WTC11 (cell line): ENCODE results near the gene SCGB3A2.

Experiments used
- CREM ChIP-seq: sonication (generic); formaldehyde crosslinking; IDR thresholded peaks from 2 replicates; pipeline ENCODE4 v1.8.1; 2022; ENCODE audit warnings: mild to moderate bottlenecking, missing genetic modification reagents, moderate library complexity
- JUN ChIP-seq: sonication (generic); formaldehyde crosslinking; IDR thresholded peaks from 2 replicates; pipeline ENCODE4 v1.8.0; 2023; ENCODE audit warnings: mild to moderate bottlenecking, missing genetic modification reagents
- NFE2L1 ChIP-seq: sonication (generic); formaldehyde crosslinking; IDR thresholded peaks from 2 replicates; pipeline ENCODE4 v1.8.1; 2023; ENCODE audit warnings: missing genetic modification reagents
- NFYB ChIP-seq: sonication (generic); formaldehyde crosslinking; conservative IDR thresholded peaks from 2 replicates; pipeline ENCODE4 v1.8.0; 2022; ENCODE audit warnings: low read depth, missing genetic modification reagents
- NR2C2 ChIP-seq: sonication (generic); formaldehyde crosslinking; IDR thresholded peaks from 2 replicates; pipeline ENCODE4 v1.8.0; 2022; ENCODE audit warnings: mild to moderate bottlenecking, missing genetic modification reagents
- SOX15 ChIP-seq: fragments of 250-450 bp; sonication (Bioruptor Pico); IDR thresholded peaks from 2 replicates; pipeline ENCODE4 v1.9.0; 2021; ENCODE audit warnings: mild to moderate bottlenecking
- TF ChIP-seq, protein P1 (sequence below): fragments of 200-600 bp; IDR thresholded peaks from 2 replicates; pipeline ENCODE4 v1.8.0; 2022; ENCODE audit warnings: antibody characterized with exemption
- TF ChIP-seq, protein P2 (sequence below): sonication (generic); formaldehyde crosslinking; IDR thresholded peaks from 2 replicates; pipeline ENCODE4 v1.8.0; 2022; ENCODE audit warnings: mild to moderate bottlenecking, missing genetic modification reagents
- TF ChIP-seq, protein P3 (sequence below): sonication (generic); formaldehyde crosslinking; IDR thresholded peaks from 2 replicates; pipeline ENCODE4 v1.8.1; 2022; ENCODE audit warnings: mild to moderate bottlenecking, missing genetic modification reagents, moderate library complexity, borderline replicate concordance
- TF ChIP-seq, protein P4 (sequence below): sonication (generic); formaldehyde crosslinking; IDR thresholded peaks from 2 replicates; pipeline ENCODE4 v1.8.1; 2022; ENCODE audit warnings: low read depth, missing genetic modification reagents, borderline replicate concordance
- TF ChIP-seq, protein P5 (sequence below): sonication (generic); formaldehyde crosslinking; IDR thresholded peaks from 2 replicates; pipeline ENCODE4 v1.8.1; 2022; ENCODE audit warnings: mild to moderate bottlenecking, moderate library complexity, missing genetic modification reagents
- TF ChIP-seq, protein P6 (sequence below): sonication (generic); formaldehyde crosslinking; IDR thresholded peaks from 2 replicates; pipeline ENCODE4 v1.8.1; 2023; ENCODE audit warnings: mild to moderate bottlenecking, missing genetic modification reagents, moderate library complexity

DNA sequence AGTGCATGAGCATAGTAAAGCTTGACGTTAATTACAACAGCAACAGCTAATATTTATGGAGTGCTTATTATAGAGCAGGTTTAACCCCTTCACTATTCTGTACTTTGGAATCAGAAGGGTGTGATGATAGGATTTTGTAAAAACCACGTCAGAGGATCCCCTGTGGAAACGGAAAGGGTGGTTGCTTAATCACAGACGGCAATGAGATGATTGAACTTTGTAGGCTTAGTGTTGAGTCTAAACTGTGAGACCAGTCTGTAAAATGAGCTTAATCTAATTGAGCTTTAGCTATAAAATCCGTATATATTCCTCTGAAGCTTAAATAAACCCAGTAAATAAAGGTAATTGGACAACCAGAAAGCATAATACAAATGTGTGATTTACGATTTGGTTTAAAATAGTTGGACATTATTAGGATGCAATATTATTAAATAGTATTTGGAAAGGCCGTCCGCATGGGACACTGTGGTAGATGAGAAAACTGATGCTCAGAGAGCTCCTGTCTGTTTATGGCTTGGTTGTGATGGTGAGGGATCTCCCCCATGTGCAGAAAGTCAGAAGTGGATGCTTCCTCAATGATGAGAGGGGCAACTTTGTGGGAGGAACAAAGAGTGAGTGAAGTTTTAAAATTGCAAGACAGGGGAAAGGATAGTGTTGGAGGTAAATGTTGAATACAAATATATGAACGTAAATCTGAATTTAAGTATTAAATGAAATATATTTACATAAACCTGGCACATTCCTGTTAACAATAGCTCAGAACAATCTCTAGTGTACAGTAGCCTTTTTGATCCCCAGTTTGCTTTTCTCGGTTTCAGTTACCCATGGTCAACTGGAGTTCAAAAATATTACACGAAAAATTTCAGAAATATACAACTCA is 23.4 kb upstream of the SCGB3A2 start:
- TF ChIP-seq, protein P1, sequence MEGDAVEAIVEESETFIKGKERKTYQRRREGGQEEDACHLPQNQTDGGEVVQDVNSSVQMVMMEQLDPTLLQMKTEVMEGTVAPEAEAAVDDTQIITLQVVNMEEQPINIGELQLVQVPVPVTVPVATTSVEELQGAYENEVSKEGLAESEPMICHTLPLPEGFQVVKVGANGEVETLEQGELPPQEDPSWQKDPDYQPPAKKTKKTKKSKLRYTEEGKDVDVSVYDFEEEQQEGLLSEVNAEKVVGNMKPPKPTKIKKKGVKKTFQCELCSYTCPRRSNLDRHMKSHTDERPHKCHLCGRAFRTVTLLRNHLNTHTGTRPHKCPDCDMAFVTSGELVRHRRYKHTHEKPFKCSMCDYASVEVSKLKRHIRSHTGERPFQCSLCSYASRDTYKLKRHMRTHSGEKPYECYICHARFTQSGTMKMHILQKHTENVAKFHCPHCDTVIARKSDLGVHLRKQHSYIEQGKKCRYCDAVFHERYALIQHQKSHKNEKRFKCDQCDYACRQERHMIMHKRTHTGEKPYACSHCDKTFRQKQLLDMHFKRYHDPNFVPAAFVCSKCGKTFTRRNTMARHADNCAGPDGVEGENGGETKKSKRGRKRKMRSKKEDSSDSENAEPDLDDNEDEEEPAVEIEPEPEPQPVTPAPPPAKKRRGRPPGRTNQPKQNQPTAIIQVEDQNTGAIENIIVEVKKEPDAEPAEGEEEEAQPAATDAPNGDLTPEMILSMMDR: no peak
- TF ChIP-seq, protein P2, sequence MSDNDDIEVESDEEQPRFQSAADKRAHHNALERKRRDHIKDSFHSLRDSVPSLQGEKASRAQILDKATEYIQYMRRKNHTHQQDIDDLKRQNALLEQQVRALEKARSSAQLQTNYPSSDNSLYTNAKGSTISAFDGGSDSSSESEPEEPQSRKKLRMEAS (CRISPR knock-in tag): no peak
- TF ChIP-seq, protein P3, sequence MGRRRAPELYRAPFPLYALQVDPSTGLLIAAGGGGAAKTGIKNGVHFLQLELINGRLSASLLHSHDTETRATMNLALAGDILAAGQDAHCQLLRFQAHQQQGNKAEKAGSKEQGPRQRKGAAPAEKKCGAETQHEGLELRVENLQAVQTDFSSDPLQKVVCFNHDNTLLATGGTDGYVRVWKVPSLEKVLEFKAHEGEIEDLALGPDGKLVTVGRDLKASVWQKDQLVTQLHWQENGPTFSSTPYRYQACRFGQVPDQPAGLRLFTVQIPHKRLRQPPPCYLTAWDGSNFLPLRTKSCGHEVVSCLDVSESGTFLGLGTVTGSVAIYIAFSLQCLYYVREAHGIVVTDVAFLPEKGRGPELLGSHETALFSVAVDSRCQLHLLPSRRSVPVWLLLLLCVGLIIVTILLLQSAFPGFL: no peak
- TF ChIP-seq NFE2L1 (CRISPR knock-in tag): no peak
- TF ChIP-seq, protein P4, sequence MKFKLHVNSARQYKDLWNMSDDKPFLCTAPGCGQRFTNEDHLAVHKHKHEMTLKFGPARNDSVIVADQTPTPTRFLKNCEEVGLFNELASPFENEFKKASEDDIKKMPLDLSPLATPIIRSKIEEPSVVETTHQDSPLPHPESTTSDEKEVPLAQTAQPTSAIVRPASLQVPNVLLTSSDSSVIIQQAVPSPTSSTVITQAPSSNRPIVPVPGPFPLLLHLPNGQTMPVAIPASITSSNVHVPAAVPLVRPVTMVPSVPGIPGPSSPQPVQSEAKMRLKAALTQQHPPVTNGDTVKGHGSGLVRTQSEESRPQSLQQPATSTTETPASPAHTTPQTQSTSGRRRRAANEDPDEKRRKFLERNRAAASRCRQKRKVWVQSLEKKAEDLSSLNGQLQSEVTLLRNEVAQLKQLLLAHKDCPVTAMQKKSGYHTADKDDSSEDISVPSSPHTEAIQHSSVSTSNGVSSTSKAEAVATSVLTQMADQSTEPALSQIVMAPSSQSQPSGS (CRISPR knock-in tag): no peak
- no peak for TF ChIP-seq NFYB
- TF ChIP-seq, protein P5, sequence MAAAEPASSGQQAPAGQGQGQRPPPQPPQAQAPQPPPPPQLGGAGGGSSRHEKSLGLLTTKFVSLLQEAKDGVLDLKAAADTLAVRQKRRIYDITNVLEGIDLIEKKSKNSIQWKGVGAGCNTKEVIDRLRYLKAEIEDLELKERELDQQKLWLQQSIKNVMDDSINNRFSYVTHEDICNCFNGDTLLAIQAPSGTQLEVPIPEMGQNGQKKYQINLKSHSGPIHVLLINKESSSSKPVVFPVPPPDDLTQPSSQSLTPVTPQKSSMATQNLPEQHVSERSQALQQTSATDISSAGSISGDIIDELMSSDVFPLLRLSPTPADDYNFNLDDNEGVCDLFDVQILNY (CRISPR knock-in tag): no peak
- TF ChIP-seq CREM (CRISPR knock-in tag): no peak
- TF ChIP-seq, protein P6, sequence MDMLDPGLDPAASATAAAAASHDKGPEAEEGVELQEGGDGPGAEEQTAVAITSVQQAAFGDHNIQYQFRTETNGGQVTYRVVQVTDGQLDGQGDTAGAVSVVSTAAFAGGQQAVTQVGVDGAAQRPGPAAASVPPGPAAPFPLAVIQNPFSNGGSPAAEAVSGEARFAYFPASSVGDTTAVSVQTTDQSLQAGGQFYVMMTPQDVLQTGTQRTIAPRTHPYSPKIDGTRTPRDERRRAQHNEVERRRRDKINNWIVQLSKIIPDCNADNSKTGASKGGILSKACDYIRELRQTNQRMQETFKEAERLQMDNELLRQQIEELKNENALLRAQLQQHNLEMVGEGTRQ: no peak
- TF ChIP-seq NR2C2: no peak
- no peak for TF ChIP-seq SOX15 (CRISPR knock-in tag)
- no peak for TF ChIP-seq JUN
